GM19328 (cell line): ENCODE measurements around the gene PSD2.
"Not testable (repeated sequence)": the region's sequence is repeated elsewhere in the genome, so short reads cannot be mapped to it uniquely, and the experiment has no call there.

ENCODE experiments used
- ATAC-seq: cut with Tn5 transposase; IDR thresholded peaks from one replicate; pipeline ENCODE4 v1.9.1; 2021; ENCODE audit warnings: mild to moderate bottlenecking, moderate library complexity; ENCODE audit not compliant: unreplicated experiment

Gene PSD2

DNA sequence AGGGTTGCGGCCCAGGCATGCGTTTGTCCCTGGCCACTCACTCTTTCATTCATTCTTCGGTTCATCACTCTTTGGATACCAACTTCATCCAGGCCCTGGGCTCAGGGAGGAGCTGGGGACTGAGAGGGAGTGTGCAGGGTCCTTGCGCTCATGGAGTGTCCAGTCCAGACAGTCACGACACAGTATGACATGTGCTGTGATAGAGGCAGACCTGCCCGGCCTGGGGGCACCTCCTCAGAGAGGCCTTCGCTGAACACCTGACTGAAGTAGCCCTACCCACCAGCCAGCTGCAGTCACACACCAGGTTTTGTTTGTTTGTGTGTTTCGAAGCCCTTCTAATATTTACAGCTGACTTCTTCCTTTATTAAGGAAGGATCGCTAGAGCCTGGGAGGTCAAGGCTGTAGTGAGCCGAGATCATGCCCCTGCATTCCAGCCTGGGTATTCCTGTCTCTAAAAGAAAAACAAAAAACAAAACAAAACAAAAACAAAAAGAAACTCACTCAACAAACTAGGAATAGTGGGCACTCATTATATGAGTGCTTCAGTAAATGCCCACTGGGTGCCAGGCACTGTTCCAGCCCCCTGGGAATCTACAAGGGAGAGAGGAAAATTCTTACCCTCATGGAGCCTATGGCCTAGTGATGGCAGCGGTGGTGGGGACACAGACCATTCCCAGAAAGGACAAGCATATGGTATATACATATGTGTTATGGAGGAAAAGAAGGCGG, 6.3 kb upstream of the PSD2 start:
- ATAC-seq = no peak

DNA sequence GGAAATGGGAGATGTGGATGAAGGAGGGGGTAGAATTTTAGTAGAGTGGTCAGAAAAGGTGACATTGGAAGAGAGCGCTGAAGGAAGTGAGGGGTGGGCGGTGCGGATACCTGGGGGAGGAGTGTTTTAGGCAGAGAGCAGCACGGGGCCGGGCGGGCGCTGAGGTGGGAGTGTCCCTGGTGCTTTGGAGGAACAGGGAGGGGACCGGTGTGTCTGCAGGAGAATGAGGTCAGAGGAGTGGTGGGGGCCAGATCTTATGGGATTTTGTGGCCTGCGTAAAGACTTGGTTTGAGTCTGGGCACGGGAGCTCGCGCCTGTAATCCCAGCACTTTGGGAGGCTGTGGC, 5.8 kb upstream of the PSD2 start:
- no peak for ATAC-seq

DNA sequence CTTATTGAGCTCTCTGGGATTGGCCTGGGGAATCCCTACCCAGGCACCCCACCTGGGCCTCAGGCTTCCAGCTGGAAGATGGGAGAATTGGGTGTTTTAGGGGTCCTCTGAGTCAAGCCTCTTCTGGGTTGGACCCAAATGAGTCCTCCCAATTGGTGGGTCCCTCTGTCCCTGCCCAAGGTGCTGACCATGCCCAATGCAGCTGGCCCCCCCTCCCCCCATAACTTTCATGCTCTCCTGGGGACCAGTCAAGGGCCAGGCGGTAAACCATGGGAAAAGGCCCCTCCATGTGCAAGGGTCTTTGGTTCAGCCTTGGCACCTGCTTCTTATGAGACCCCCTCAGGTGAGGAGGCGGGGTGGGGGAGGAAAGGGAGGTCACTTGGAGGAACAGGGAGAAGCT, 3.4 kb upstream of the PSD2 start:
- no peak for ATAC-seq

DNA sequence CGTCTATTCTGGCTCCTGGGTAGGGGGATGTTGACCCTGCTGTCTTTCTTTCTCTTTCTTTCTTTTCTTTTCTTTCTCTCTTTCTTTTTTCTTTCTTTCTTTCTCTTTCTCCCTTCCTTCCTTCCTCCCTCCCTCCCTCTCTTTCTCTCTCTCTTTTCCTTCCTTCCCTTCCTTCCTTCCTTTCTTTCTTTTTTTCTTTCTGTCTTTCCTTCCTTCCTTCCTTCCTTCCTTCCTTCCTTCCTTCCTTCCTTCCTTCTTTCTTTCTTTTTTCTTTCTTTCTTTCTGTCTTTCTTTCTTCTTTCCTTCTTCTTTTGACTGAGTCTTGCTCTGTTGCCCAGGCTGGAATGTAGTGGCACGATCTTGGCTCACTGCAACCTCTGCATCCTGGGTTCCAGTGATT, 3.0 kb upstream of the PSD2 start:
- ATAC-seq = not testable (repeated sequence)

DNA sequence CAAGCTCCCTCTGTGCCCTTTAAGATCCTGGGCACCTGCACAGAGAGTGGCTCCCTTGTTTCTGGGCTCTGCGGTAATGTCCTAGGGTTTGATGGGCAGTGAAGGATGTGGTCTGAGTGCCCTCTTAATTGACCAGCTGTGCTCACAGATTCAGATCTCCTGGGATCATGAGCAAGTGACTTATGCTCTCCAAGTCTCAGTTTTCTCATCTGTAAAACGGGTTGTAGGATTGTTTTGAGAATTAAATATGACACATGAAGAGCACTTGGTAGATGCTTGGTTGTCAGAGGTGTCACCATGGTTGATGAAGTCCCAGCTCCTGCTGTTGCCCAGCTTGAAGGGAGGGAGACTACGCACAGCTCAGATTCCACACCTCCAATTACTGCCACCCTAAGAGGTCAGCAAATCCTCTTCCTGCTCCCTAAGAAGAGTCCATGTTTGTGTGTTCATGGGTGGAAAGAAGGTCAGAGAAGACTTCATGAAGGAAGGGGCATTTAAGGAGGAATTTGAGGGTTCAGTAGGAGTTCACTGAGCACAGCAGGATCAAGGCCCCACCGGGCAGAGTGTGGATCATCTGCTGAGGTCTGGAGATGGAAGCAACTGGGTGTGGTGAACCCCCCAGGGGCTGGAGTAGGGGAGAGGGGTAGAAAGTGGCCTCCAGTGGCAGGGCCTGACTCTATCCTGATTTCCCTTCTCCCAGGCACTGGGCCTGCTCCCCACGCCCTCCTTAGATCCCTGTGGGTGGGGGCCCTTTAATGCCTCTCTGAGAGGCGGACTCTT, 1.4 kb upstream of the PSD2 start:
- ATAC-seq = no peak

DNA sequence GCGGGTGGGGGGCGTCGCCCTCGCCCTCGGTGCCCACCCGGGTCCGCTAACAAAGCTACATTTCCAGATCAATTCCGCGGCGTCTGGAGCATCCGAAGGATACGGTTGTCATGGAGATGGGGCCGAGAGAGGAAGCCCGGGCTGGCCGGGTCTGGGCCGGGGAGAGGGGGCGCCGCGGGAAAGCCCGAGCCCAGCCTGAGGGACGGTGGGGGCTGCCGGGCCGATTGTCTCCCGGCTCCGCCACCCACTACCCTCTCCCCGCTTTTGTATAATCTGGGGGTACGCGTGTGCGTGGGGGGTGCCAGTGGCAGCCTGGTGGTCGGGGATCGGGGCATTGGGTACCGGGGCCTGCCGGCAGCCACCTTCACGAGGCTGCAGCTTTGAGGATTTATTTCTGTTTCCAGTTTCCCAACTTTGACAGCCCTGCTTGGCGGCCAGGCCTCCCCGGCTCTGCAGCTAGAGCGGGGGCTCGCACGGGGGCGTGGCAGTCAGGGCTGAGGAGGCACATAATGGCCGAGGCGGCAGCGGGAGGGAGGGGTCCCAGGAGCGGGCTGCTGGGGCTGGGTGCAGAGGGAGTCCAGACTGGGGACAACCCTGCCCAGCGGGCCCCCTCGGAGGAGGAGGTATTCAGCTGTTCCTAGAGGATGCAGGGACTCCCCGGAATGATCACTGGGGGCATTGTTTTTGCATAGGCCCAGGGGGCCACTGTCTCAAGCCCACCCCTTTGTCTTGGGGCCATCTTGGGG, 626 bp downstream of the PSD2 start:
- no peak for ATAC-seq

DNA sequence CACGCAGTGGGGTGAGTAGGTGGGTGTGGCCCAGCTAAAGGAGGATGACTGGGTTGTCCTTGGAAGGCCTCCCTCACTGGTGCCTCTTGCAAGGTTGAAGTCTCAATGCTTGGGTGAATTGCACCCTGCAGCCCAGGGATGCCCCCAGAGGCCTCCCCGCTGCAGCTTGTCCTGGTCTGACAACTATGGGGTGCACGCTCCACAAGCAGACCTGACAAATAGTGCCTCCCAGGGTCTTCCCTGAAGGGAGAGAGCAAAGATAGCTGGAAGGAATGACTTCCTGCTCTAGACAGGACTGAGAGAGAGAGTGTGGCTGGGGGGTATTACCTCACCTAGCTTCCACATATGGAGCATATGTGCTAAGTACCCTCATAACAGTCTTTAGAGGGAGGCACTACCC, 1.7 kb downstream of the PSD2 start:
- ATAC-seq = no peak

DNA sequence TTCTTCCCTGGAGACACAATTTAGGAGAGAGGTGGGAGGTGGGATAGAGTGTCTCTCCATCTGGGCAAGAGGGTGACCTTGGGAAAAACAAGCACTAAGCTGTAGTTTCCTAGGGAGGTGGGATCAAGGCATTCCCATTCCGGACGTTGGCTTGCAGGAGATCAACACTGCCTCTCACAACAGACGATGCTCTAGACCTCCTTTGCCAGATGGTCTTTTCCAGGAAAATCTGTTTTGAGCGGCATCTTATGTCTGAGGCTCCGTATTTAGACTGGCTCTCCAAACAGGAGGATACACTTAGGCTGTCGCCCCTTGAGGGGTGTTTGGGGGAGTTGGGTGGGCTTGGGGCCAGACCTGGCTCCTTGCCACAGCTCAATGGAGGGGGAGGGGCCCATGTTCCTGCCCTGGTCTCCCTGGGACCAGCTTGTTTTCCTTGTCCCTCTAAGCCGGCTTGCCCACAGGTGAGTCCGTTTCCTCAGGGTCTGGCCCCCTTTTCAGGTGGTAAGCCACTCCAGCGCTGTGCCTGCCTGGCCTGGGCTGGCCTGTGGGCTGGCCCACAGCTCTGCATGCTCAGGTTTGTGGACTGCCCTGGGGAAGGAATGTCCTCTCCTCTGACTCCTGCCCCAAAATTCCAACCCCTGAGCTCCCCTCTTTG, 2.4 kb downstream of the PSD2 start:
- ATAC-seq = no peak

DNA sequence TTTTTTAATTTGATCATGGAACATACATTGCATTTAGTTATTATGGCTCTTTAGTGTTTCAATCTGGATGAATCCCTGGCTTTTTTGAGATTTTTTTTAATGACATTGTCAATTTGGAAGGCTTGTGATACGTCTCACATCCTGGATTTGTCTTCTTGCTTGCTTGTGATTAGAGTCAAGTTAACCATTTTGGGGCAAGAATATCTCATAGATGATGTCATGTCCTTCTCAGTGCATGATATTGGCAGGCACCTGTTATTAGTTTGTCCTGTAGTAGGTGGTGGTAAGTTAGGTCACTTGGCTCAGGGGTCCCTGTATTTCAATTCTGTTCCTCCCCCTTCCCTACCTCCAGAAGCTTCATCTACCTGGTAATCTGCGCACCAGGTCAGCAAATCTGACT, 3.3 kb downstream of the PSD2 start:
- no peak for ATAC-seq

DNA sequence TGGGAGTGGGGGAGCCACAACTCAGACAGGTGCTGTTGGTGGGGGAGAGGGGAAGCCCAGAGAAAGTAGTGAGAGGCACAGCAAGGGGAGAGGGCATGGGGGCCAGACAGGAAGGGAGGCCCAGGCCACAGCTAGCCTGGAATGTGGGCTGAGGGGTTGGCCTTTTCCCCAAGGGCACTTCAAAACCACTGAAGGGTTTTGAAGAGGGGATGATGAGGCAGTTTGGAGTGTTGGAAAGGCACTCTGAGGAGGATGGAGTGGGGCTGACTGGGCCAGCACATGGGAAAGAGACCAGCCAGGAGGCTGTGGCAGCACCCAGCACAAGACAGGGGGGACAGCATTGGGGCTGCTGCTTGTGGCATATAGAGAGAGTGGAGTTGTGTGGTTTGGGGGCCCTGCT, 3.8 kb downstream of the PSD2 start:
- ATAC-seq = no peak

DNA sequence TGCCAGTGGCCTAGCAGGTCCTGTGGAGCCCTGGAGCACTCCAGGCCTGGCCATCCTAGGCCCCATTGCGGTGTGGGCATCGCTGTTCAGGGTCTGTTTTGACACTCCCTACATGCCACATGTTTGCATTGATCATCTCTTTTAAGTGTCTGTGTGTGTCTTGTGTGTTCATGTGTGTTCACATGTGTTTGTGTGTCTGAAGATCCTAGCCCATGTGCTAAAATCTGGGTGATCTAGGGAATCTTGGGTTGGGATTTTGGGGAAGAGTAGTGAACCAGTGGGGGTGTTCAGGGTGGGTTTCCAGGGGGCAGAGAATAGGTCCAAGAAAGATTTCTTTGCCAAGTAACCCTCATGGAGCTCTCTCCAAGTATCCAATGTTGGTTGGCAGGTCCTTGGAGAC, 8.4 kb downstream of the PSD2 start:
- no peak for ATAC-seq

DNA sequence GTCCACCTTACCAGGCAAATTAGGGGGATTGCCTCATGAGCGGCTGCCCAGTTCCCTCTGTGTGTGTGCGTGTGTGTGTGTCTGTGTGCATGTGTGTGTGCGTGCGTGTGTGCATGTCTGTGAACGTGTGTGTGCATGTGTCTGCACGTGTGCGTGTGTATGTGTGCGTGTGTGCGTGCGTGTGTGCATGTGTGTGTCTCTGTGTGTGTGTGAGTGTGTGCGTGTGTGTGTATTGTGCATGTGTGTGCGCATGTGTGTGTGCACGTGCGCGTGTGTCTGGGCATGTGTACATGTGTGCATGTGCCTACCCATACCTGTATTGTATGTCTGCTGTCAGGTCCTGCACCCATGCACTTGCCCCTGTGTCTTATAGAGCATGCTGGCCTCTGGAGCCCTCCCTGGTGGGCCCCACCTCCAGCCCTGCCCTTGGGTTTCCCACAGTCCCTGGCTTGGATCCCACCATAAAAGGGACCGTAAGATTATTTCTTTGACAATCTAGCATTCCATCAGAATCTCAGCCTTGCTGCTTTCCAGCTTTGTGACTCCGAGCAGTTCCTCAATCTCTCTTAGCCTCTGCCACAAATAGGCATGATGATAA, 9.3 kb downstream of the PSD2 start:
- ATAC-seq = no peak

DNA sequence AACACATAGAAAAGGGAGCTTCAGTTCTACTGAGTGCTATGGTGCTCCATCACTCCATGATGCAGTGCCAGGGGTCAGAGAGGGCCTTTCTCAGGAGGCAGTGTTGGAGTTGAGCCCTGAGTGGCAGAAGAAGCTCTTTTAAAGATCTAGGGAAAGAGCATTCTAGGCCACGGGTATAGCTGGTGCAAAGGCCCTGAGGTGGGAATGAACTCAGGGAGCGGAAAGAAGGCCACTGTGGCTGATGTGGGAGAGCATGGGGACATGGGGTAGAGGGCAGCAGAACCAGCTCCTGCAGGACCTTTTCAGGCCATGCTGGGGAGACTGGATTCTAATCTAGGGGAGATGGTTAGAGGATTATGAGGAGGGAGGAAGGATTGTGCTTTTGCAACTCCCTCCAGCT, 9.9 kb downstream of the PSD2 start:
- no peak for ATAC-seq

DNA sequence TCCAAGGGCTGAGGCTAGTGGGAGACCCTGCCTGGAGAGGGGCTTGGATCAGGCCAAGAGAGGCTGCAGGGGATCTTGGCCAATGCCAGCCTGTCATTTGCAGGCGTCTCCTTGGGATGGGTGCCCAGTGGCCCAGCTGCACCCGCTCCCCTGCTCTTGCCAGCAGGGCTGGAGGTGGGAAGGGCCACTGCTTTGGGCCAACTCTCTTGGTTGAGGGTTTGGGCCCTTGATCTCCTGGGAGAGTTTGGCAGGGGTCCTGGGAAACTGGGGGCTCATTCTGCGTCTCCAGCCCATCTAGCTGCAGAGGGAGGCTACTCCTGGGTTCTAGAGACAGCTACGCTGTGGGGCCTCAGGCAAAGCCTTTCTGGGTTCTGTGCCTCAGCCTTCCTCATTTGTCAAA, 10.5 kb downstream of the PSD2 start:
- ATAC-seq = no peak

DNA sequence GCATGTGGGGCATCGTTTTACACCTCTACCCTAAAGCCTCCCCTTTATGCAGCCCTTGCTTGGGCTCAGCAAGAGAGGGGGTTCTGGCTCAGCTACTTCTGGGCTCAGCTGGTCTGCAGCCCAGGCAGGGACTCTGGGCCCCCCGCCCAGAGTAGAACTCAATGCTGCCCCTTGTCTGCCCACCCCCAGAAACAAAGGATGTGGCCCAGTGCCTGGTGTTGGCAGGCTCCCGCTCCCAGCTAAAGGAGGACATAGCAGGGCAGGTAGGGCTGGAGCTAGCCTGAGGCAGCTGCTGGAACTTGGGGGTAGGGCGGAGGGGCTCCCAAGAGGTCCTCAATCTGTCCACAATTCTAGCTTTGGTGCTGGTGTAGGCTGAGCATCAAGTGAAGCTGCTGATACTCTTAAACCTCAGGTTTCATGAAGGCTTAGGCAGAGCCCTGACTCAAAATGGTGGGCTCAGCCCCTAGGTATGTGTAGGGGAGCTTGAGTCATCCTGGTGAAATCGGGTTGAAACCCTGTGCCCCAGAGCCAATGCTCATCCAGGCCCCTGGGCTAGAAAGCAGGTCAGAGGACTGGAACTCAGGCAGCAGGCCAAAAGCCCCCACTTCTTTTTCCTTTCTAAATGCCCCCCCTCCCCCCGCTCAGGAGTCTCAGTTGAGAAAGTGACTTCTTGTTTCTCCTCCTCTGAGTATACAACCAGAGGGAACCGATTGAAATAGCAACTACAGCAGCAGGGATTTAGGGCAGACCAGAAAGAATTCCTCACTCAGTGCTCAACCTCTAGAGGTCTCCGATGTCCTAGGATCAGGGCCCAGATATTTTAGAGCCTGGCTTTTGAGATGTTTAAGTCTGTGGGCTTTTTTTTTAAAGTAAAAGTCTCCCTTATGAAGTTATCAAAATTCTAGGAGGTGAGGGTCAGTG, 11.4 kb downstream of the PSD2 start:
- no peak for ATAC-seq

DNA sequence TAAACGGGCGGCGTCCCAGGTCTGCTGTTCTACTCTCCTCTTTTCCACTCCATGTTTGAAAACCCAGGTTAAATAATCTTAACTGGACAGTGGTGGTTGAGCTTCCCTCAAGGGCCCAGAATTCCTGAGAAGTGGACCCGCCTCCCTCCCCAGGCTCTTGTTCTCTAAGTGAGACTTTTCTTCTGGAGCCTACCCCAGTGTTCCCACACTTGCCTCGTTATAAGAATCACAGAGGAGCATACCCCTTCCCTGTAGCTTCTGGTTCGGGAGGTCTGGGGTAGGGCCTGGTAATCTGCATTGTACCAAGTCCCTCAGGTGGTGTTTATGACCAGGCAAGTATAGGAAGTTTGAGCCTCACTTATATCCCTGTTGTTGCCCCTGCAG, 12.0 kb downstream of the PSD2 start:
- ATAC-seq = no peak

DNA sequence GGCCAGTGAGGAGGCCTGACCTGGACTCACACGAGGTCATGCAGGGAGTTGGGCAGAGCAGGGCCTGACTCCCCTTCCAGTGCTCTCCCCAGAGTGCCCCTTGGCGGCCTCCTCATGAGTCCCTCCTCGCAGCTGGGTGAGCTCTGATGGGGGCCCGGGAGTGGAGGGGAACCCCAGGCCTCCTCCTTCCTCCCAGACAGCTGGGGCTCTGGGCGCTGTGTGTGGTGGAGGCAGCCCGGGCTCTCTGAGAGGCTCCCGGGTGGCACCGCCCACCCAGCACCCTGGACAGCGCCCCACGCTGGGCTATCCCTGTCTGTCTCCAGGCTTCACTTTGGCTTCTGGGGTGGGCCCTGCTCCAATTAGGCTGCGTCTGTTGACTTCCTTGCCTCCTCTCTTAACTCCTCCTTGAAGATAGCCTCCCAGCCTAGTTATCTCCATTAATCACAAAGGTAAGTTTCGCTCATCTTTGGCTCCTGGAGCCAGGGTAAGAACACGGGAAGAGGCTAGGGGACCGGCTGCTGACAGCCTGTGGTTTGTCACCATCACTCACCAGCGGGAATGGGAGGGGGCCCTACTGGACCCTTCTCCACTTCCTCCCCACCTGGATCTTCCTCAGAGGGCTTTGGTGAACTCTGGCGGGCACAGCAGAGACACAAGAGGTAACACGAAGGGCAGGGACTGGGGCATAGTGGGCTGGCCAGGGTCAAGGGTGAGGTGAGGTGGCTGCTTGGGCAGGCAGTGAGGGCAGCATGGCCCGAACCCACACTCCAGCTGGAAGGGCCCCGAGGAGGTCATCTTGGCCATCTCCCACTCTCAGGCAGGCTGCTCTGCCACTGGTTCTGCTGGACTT, 13.1 kb downstream of the PSD2 start:
- no peak for ATAC-seq

DNA sequence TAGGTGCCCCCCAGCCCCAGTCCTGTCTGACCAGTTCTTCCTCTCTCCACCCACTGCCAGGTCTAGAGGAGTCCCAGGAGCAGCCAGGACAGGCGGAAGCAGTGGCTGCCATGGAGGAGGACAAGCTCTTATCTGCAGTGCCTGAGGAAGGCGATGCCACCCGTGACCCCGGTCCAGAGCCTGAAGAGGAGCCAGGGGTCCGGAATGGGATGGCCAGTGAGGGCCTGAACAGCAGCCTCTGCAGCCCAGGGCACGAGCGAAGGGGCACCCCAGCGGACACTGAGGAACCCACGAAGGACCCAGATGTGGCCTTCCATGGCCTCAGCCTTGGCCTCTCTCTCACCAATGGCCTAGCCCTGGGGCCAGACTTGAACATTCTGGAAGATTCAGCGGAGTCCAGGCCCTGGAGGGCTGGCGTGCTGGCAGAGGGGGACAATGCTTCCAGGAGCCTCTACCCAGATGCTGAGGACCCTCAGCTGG, 13.8 kb downstream of the PSD2 start:
- no peak for ATAC-seq
